GM15510 (cell line): ENCODE measurements around the gene ROCK2.
A peak's percentile ranks its signal among the peaks of the same experiment; 100 is the strongest.

Experiments
- POLR2A ChIP-seq: IDR thresholded peaks from 3 replicates; pipeline ENCODE4 v1.6.1; 2011; ENCODE audit warnings: borderline replicate concordance; ENCODE audit not compliant: insufficient read length; ENCODE audit errors: extremely low read depth

Gene ROCK2

GRCh38 chr2:11160731-11161455, 183.5 kb downstream of the ROCK2 start:
- TF ChIP-seq POLR2A, result peak; percentile 15

GRCh38 chr2:11160256-11160655, 184.2 kb downstream of the ROCK2 start:
- no peak for TF ChIP-seq POLR2A

DNA sequence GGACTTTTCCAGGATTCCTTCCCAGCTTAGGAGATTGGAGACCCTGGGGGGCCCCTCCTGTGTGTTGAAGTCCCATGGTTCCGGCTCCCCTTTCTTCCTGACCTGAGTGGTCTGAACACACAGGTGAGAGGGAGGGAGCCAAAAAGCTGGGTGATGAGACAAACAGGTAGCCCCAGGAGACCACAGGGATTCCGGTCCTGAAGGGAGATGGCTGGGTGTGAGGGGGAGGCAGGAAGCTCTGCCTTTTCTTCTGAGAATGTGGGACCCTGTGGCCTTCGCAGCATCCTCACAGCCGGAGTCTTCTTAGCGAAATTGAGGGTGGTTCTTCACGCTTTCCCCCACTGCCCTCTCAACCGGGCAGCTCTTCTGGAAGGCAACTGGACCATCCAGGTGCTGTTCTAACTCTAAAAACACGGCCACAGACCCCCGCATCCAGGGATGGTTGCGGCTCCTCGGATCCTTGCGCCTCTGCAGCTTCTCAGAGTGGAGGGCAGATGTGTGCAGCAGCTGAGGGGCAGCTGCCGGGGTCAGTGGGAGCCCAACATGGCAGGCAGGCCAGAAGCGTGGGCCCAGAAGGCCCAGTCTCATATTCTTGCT, 184.8 kb downstream of the ROCK2 start:
- no peak for TF ChIP-seq POLR2A

- TF ChIP-seq POLR2A, result no peak
Observed at GRCh38 chr2:11158916-11159573, 185.4 kb downstream of the ROCK2 start.

- no peak for TF ChIP-seq POLR2A
Observed at GRCh38 chr2:11157731-11158130, 186.7 kb downstream of the ROCK2 start.

GRCh38 chr2:11157296-11157695, 187.1 kb downstream of the ROCK2 start:
- TF ChIP-seq POLR2A, result no peak

DNA sequence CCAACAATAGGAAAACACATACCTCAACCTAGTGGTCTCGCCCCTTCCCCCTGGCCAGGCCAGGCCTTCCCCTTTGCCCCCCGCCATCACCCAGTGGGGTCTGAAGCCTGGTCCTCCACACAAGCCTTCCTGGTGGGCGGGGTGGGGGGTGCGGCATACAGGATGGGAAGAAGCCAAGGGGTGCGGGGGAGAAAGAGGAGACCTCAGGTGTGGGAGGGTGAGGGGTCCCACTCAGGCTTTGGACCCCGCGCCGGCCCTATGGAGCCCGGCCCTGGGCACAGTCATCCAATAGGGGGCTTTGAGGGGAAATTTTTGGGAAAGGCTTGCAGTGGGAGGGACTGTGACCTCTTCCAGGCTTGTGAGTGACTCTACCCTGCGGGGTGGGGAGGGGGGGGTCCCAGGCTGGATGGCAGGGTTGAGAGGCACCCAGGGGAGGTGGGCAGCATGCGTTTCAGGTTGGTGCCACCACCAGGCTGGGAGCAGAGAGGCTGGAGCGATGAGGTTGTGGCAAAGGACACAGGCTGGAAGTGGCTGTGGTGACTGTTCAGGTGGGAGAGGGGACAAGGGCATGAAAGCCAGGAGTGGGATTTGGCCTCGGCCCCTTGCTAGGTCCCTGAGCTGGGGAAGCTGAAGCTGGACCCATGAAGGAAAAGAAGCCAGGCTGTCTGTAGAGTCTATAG, 187.9 kb downstream of the ROCK2 start:
- no peak for TF ChIP-seq POLR2A

DNA sequence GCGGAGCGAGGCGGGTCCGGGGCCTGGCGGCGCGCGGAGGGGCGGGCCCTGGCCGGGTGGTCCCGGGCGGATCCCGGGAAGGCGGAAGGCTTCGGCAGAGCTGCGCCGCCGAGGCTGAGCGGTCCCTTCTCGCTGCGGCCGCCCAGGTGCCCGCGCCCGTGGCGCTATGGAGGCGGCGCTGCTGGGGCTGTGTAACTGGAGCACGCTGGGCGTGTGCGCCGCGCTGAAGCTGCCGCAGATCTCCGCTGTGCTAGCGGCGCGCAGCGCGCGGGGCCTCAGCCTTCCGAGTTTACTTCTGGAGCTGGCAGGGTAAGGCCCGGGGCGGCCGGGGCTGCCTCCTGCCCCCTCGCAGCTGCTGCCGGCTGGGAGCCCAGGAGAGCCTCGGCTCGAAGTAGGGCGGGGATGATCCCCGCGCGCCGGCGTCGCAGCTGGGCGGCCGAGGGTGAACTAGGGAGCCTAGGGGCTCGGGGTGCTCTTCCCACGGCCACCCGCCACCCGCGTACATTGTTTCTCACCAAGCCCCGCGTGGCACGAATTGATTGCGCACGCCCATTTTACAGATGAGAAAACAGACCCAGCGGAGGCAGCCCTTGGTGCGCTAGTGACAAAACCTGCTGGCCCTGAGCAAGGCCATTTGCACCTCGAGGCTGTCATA, 188.9 kb downstream of the ROCK2 start, which contains the start of gene SLC66A3:
TSS of gene SLC66A3 (plus strand) at position 87 of the 655 bp plus-strand sequence. CDS start at position 167, 80 bp downstream.
- peak; percentile 86 for TF ChIP-seq POLR2A

GRCh38 chr2:11154923-11155380, 189.5 kb downstream of the ROCK2 start:
- peak; percentile 62 for TF ChIP-seq POLR2A

DNA sequence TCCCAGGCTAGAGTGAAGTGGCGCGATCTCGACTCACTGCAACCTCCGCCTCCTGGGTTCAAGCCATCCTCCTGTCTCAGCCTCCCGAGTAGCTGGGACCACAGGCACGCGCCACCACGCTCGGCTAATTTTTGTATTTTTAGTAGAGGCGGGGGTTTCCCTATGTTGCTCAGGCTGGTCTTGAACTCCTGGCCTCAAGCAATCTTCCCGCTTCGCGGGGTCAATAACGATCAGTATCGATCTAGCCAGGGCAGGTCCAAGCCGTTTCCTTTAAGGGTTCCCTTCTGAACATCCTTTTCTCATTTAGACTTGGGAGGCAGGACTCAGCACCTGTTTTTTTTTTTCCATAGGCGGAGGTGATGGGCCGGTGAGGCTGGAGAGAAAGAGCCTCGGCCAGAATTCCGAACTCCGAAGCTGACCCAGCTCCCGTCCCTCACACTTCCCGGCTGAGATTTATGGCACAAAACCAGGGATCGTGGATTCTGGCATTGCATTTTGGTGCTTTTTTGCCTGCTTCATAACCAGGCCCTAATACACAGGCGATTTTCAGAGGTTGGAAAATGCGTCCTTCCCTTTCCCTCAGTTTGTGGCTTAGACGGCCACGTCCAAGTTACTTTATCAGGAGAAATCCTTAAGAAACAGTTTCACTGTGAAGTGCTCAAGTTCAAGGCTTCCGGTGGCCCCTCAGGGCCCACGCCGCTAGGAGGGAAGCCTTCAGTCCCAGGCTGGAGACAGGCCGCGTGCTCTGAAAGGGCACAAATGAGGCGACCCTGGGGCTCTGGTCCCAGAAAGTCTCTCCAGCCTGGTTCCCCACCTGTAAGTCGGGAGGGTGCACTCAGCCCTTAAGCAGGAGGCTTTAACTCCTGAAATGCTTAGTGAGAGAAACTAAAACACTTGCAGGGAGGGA, 190.2 kb downstream of the ROCK2 start:
- TF ChIP-seq POLR2A, result no peak

GRCh38 chr2:11152591-11152990, 191.8 kb downstream of the ROCK2 start:
- no peak for TF ChIP-seq POLR2A

- no peak for TF ChIP-seq POLR2A
Observed at GRCh38 chr2:11147263-11147662, 197.2 kb downstream of the ROCK2 start.

GRCh38 chr2:11146076-11146475, 198.4 kb downstream of the ROCK2 start:
- no peak for TF ChIP-seq POLR2A

GRCh38 chr2:11145350-11145749, 199.1 kb downstream of the ROCK2 start:
- no peak for TF ChIP-seq POLR2A

GRCh38 chr2:11144738-11145079, 199.7 kb downstream of the ROCK2 start:
- no peak for TF ChIP-seq POLR2A
